GM12892 (cell line): ENCODE measurements around the gene MSANTD3.
"Not testable (repeated sequence)": the region's sequence is repeated elsewhere in the genome, so short reads cannot be mapped to it uniquely, and the experiment has no call there.

Experiments
- DNase-seq: peaks from one replicate; pipeline ENCODE4 v3.0.0; 2011; ENCODE audit not compliant: insufficient read length
- FAIRE-seq: peaks from 2 replicates; lab custom pipeline; 2011; peaks lifted over from hg19 to GRCh38; lab: Jason Lieb, UNC
- POLR2A ChIP-seq: IDR thresholded peaks from 2 replicates; pipeline ENCODE4 v1.6.1; 2011; ENCODE audit warnings: low read depth, low read length, control low read depth
- POLR2AphosphoS5 ChIP-seq: IDR thresholded peaks from 2 replicates; pipeline ENCODE4 v1.6.1; 2011; ENCODE audit warnings: low read depth, low read length, control low read depth
- TAF1 ChIP-seq: IDR thresholded peaks from 2 replicates; pipeline ENCODE4 v1.6.1; 2011; ENCODE audit warnings: low read depth, mild to moderate bottlenecking, control low read depth, low read length, borderline replicate concordance

MSANTD3 gene

DNA sequence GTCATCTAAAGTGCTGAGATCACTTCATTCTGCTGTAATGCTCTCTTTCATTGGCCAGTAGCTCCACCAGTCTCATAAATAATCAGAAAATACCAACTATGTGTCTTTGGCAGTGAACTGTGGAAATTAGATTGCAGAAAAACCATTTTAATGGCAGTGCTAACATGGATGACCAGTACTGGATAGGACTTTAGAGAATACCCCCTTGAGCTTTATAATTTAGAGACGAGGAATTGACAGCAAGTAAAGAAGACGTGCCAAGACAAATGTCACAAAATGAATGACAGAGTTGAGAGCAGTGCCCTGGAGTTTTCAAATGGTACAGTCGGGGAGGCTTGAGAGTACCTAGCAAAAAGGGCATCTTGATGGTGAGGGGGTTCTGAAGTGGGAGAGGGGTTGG, 5.8 kb downstream of the MSANTD3 start:
- no peak for DNase-seq
- TF ChIP-seq TAF1 (no peak), POLR2A (no peak), POLR2AphosphoS5 (no peak)
- FAIRE-seq = no peak

DNA sequence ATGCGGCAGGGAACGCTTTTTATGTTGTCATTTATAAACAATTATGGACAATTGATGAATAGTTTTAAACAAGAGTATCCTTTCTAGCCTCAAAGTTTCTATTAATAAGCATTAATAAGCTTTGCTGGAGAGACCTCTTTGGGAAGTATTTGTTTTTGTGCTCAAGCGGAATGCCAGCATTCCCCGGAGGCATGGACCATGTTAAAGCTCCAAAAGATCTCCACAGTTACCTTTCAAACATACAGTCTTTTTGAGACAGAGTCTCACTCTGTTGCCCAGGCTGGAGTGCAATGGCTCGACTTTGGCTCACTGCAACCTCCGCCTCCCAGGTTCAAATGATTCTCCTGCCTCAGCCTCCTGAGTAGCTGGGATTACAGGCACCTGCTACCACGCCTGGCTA, 9.6 kb downstream of the MSANTD3 start:
- FAIRE-seq (no peak), DNase-seq (no peak)
- TF ChIP-seq TAF1 (no peak), POLR2A (no peak)

DNA sequence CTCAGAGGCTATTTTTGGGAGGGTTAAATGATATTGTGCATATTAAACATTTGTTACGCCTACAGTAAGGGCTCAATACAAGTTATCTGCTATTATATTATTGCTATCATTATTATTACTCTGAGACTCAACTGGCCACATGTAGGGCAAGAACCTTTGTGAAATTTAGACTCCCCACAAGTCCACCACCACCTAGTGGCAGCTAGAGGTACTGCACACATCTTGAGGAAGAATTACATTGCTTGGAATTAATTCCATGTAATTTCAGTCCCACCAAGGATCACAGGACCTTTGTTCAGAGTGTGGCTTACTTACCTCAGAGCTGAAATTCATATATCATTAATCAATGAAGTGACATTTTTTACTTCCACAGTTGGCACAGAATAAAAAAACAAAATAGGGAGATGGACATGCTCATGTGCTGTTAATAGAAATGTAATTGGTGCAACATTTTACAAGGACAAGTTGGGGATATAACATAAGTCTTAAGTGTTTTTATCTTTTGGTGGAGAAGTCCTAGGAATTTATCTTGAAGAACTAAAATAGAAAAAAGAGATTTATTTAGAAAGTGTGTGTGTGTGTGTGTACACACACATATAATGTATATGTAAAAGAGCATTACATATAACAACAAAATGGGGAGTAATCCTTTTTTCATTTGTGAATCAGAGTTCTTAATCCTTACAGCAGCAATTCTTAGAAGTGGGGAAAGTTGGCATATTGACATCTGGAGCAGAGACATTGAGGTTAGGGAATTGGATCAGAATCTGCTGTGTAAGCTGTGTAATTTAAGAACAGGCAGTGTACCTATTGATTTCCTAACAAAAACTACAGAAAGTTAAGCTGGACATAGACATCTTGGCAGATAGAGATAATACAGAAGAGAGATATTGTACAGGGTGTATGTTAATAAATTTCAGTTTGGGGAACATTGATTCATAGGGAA, 11.2 kb downstream of the MSANTD3 start:
- peak; percentile 89 for FAIRE-seq
- DNase-seq = peak; percentile 19
- no peak for TF ChIP-seq POLR2A
- no peak for TF ChIP-seq TAF1
- no peak for TF ChIP-seq POLR2AphosphoS5

DNA sequence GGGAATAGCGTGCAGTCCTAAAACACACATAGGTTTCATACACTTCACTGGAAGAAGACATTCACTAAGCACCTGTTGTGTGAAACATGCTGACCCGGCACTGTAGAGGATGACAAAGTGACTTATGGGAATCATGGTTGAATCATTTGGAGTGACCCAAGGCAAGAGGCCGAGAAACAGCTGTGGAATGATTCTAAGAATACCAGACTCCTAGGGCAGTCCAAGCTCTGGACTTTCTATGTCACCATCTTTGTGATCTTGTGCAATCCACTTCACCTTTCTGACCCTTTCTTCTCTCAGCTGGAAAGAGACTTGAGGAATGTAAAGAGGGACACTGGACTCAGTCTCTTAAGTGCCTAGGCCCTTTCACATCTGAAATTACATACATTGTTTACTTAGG, 13.1 kb downstream of the MSANTD3 start:
- DNase-seq = no peak
- no peak for FAIRE-seq
- TF ChIP-seq POLR2AphosphoS5 (no peak), POLR2A (no peak), TAF1 (no peak)

DNA sequence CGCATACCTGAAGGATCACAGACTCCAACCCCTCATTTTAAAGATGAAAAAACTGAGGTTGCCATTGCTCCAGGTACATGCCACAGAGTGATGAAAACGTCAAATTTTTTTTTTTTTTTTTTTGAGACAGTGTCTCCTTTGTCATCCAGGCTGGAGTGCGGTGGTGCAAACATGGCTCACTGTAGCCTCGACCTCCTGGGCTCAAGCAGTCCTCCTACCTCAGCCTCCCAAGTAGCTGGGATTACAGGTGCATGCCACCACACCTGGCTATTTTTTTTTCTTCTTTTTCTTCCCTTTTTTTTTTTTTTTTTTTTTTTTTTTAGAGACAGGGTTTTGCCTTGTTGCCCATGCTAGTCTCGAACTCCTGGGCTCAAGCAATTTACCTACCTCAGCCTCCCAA, 13.5 kb downstream of the MSANTD3 start:
- not testable (repeated sequence) for FAIRE-seq, DNase-seq

DNA sequence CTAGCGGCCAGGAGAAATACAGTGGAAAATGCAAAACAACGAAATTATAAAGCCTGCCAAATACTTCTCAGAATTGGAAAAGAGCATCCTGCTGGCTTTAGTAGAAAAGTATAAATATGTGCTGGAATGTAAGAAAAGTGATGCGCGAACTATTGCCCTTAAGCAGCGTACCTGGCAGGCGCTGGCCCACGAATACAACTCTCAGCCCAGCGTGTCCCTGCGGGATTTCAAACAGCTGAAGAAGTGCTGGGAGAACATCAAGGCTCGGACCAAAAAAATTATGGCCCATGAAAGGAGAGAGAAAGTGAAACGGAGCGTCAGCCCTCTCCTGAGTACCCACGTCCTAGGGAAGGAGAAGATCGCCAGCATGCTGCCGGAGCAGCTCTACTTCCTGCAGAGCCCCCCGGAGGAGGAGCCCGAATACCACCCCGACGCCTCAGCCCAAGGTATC, 15.0 kb downstream of the MSANTD3 start:
- DNase-seq (no peak), FAIRE-seq (no peak)
- no peak for TF ChIP-seq POLR2AphosphoS5
- TF ChIP-seq TAF1 = no peak
- TF ChIP-seq POLR2A = no peak

DNA sequence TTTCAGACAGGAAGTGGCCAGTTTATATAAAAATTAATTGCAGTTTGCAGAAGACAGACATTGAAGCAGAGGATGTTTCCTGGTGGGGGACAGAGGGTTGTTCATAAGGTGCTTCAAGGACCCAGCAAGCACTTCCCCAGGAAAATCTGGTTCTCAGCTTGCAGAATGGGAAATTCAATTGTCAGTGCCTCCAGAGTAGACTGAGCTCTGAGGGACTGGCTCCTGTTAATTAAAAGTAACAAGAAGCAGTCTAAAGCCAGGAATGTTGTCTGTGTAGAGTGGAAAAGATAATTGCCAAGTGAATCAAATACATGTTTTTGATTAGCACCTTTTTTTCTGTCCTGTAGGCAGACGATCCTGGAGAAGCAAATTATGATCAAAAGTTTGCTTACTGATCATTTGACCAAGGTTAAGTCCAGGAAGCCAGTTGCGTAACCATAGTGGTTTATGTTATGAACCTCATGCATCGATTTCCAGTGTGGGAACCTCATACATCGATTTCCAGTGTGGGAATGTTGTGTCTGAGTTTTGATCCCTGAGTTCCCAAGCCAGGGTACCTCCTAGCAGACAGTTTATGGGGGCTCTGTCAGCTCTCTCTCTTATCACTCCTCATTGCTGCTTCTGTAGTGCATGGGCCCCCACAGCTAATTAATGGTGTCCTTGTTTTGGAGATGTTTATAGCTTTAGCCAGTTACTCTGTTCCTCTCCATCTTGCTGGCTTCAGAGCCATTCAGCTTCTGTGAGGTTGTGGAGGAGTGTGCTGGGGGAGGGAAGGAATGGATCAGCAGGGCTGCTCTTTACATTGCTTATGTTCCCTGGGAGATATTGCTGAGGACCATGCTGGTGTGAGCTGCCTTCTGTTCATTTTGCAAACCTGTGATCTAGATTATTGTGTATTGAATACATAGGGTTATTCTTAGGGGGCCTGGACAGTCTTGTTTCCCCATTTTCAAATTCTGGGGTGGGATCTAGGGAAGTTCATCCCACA, 17.1 kb downstream of the MSANTD3 start:
- TF ChIP-seq POLR2AphosphoS5 (no peak), TAF1 (no peak), POLR2A (no peak)
- DNase-seq (no peak), FAIRE-seq (no peak)

DNA sequence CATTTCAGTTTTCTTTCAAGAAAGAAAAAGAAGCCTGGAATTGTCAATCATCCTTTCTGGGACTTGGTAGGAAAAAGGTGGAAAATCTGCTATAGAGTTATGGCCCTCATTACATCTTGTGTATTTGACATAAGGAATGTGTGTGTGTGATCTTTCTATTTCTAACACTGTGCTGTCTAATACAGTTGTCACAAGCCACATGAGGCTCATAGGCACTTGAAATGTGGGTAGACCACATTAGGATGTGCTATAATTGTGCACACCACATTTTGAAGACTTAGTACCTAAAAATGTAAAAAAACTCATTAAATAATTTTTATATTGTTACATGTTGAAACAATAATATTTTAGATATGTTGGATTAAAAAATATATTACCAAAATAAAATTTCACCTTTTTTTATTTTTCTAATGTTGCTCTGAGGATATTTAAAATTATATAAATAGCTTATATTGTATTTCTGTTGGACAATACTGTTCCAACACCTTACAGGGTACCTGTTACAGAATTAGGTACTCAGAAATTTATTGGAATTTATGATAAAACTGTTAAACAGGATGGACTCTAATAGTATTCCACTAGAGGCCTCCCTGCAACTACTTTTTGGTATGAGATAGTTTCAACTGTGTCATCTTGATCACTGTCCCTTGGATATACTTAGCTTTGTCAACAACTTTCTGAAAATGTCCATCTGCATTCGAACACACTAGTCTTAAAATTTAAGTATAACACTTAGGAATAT, 18.4 kb downstream of the MSANTD3 start:
- no peak for FAIRE-seq
- DNase-seq = no peak
- TF ChIP-seq POLR2AphosphoS5 (no peak), TAF1 (no peak), POLR2A (no peak)

DNA sequence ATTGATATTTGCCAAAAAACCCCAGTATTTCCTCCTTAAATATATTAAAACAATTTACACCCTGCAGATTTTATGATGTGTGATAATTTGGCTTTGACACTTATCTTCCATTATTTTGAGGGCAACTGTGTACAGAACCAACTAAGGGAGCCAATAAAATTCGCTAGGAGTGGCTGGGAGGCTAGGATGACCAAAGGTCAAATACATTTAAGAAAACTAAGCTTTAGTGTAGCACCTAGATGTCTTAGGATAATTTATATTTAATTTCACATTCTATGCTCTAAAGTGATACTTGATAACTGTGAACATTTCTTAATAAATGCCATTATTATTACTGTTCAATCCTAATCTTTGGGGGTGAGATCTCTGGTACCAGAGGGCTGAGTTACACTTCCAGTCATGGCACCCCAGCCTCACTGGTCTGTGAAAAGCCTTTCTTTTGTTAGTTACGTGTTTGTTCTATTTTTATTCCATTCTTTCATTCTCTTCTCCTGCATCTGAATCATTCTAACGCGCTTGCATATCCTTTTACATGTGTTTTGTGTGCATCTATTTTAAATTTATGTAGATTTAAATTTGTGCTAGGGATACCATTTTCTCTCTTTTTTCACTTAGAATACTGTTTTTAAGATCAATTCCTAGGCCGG, 19.1 kb downstream of the MSANTD3 start:
- FAIRE-seq (no peak), DNase-seq (no peak)
- TF ChIP-seq POLR2A = no peak
- no peak for TF ChIP-seq POLR2AphosphoS5
- no peak for TF ChIP-seq TAF1

DNA sequence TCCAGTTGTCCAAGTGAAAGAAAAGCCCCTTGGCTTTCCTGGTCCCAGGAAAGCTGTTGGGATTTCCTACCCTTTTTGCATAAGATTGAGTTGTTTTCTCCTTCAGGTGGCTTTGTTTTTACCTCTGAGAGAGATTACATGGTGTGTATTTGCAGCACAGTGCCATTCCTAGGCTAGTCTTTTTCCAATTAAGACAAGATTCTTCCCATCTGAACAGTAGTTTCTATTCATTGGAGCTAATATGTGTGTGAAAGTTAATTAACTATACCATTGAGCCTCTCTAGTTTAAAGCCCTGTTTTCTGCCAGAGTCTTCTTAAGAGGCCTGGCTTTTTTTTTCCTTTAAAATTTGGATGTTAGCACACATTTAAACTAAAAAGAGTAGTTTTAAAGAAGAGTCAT, 20.1 kb downstream of the MSANTD3 start:
- TF ChIP-seq POLR2AphosphoS5 = no peak
- TF ChIP-seq TAF1 = no peak
- DNase-seq (no peak), FAIRE-seq (no peak)

DNA sequence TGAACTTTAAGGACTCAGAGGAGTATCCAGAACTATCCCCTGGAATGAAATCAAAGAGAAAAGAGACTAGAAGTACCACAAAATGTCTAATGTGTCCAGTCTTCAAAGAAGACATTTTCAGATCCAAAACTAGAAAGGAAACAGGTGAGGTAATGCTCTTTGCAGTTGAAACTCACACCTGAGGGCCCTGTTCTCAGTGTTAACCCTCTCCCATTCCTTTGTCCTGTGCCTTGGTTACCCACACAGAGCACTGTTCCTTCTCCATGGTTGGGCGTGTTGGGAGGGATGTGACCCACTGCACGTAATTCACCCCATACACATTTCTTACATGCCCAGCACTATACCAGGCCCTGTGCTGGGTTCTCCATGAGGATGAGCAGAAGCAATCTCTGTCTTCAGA, 21.3 kb downstream of the MSANTD3 start:
- TF ChIP-seq POLR2A = no peak
- no peak for TF ChIP-seq TAF1
- TF ChIP-seq POLR2AphosphoS5 = no peak
- DNase-seq = no peak
- FAIRE-seq = no peak
